ENCODE results near the gene STPG1.

Gene STPG1

DNA sequence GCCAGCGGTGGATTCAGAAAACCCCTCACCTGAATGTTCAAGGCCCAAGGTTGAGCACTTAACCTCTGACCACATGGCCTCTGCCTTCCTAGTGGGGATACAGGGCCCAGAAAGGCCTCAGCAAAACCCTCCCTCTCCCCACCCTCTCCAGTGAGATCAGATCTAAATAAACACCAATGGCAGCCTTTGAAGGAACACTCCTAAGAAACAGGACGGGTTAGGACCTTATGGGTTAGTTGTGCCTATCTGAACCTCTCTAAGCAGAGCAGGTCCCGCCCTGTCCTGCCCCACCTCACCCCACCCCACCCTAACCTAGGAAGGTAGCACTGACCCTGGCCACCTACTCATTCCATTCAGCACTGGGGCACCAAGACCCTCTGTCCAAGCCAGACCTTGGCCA lies 102.3 kb downstream of the STPG1 start:
- DNase-seq: no peak

DNA sequence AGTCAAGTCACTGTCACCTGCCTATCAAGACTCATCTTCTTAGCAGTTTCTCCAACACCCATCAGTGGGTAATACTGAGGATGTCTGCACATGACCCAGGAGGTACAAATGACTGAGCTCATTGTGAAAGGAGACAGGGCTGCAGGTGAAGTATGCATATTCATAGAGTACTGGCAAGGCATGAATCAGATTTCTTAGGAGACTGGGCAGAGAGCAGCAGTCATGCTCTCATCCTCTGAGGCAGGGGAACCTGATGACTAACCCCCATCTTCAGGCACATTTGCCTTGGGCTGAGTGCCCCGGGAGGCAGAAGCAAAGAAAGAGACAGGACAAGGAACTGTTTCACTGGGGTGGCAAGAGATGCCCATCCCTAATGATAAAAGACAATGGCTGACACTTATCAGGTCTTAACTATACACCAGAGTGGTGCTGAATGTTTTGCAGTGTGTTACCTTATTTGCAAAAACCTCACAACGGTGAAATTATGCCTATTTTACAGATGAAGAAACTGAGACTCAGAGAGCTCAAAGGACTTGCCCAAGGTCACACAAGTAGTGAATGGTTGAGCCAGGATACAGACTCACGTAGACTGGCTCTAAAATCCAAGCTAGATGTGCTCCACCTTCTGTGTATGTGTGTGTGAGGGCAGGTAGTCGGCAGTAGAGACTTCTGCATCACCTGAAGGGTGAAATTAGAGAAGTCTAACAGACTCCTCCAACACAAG lies 103.7 kb downstream of the STPG1 start:
- DNase-seq: no peak

DNA sequence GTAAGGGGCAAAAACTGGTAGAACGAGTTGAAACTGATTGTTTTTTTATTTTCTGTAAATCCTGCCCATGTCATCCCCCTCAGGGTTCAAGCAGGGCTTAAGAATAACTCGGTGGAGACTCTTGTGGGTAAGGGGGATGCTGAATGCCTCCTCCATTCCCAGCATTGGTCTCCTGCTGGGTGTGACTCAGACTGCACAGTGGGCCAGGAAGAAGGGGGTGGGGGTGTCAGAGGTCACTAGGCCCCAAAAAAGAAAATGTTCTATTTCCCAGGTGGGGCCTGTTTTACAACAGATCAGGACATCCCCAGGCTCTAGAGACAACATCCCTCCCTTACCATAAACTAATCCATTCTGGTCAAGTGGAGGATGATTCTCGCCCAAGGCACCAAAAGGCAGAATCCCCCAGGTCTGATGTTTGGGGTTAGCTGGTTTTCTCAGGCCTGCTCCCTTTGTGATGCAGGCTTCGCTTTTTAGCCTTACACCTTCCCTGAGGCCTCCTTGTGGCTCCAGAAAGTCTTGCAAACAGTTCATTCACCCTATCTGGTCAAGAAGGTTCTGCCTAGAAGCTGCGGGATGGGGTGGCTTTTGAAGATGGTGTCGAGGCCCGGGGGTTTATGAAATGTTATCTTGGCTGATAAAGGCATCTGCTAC lies 105.1 kb downstream of the STPG1 start:
- no peak for DNase-seq
